Neural cell (in vitro differentiated cells): ENCODE results near the gene CCDC69. TPM values are rescaled to one million over a fixed set of nuclear protein-coding genes. Genes with fewer than 3 reads are reported as not detected.

Experiments
- H2AFZ ChIP-seq: fragments of 200-600, 300-800 bp; sonication (generic), shearing (Covaris generic); 2 replicates; pipeline ENCODE4 v1.6.0; 2014; ENCODE audit warnings: low read depth, mild to moderate bottlenecking, antibody characterized with exemption, low read length, moderate library complexity
- H3F3A ChIP-seq: fragments of 200-600 bp; shearing (Covaris generic); 2 replicates; pipeline ENCODE4 v1.6.1; 2016; ENCODE audit warnings: mild to moderate bottlenecking, moderate library complexity, mixed read lengths, antibody characterized with exemption, low read length; ENCODE audit not compliant: insufficient read depth, poor library complexity, severe bottlenecking
- H3K27ac ChIP-seq: fragments of 200-600, 300-800 bp; sonication (generic), shearing (Covaris generic); 2 replicates; pipeline ENCODE4 v1.5.1; 2014; ENCODE audit warnings: mild to moderate bottlenecking, low read length, moderate library complexity
- H3K27me3 ChIP-seq: fragments of 300-800, 200-600 bp; sonication (generic), shearing (Covaris generic); 2 replicates; pipeline ENCODE4 v1.6.0; 2014; ENCODE audit warnings: mild to moderate bottlenecking, low read depth, low read length, moderate library complexity; ENCODE audit not compliant: insufficient read depth
- H3K36me3 ChIP-seq: fragments of 300-800, 200-600 bp; sonication (generic), shearing (Covaris generic); 2 replicates; pipeline ENCODE4 v1.5.1; 2014; ENCODE audit warnings: mild to moderate bottlenecking, antibody characterized with exemption, low read length, moderate library complexity; ENCODE audit not compliant: insufficient read depth
- H3K4me2 ChIP-seq: fragments of 300-800, 200-600 bp; sonication (generic), shearing (Covaris generic); 2 replicates; pipeline ENCODE4 v1.6.0; 2014; ENCODE audit warnings: mild to moderate bottlenecking, low read length
- H3K4me3 ChIP-seq: fragments of 300-800, 200-600 bp; sonication (generic), shearing (Covaris generic); 2 replicates; pipeline ENCODE4 v1.5.1; 2014; ENCODE audit warnings: mild to moderate bottlenecking, low read length, moderate library complexity
- H3K79me2 ChIP-seq: fragments of 200-600 bp; shearing (Covaris generic); replicated peaks from 2 replicates; pipeline ENCODE4 v1.6.0; 2014; ENCODE audit warnings: mild to moderate bottlenecking, low read length, moderate library complexity; ENCODE audit not compliant: insufficient read depth
- H3K9ac ChIP-seq: fragments of 300-800, 200-600 bp; sonication (generic), shearing (Covaris generic); 2 replicates; pipeline ENCODE4 v1.6.1; 2016; ENCODE audit warnings: mild to moderate bottlenecking, low read length, mixed read lengths
- H3K9me2 ChIP-seq: fragments of 200-600 bp; shearing (Covaris generic); 2 replicates; pipeline ENCODE4 v1.6.1; 2016; ENCODE audit warnings: mild to moderate bottlenecking, low read length, mixed read lengths; ENCODE audit not compliant: insufficient read depth
- H3K9me3 ChIP-seq: fragments of 200-600, 300-800 bp; sonication (generic), shearing (Covaris generic); 2 replicates; pipeline ENCODE4 v1.6.1; 2016; ENCODE audit warnings: mild to moderate bottlenecking, mixed run types, low read length, moderate library complexity, mixed read lengths
- H4K20me1 ChIP-seq: fragments of 200-600 bp; shearing (Covaris generic); 2 replicates; pipeline ENCODE4 v1.6.1; 2016; ENCODE audit warnings: mild to moderate bottlenecking, mixed run types; ENCODE audit not compliant: insufficient read depth
- CTCF ChIP-seq: fragments of 450-650 bp; IDR thresholded peaks from 2 replicates; pipeline ENCODE4 v1.5.1; 2014; ENCODE audit warnings: antibody characterized with exemption, mild to moderate bottlenecking, moderate library complexity; ENCODE audit not compliant: poor library complexity, severe bottlenecking
- EP300 ChIP-seq: fragments of 450-650 bp; conservative IDR thresholded peaks from 2 replicates; pipeline ENCODE4 v1.6.1; 2014; ENCODE audit warnings: antibody characterized with exemption, mild to moderate bottlenecking, moderate library complexity; ENCODE audit not compliant: poor library complexity, severe bottlenecking
- EZH2 ChIP-seq: fragments of 200-600, 300-800 bp; shearing (Covaris generic), sonication (generic); IDR thresholded peaks from 2 replicates; pipeline ENCODE4 v1.6.1; 2014; ENCODE audit warnings: antibody characterized with exemption, low read length, borderline replicate concordance, mild to moderate bottlenecking; ENCODE audit not compliant: insufficient read depth, poor library complexity, severe bottlenecking
- MXI1 ChIP-seq: fragments of 450-650 bp; conservative IDR thresholded peaks from 2 replicates; pipeline ENCODE4 v1.6.1; 2014; ENCODE audit warnings: antibody characterized with exemption, mild to moderate bottlenecking; ENCODE audit not compliant: poor library complexity, severe bottlenecking
- POLR2AphosphoS5 ChIP-seq: IDR thresholded peaks from 2 replicates; pipeline ENCODE4 v1.6.1; 2012
- RAD21 ChIP-seq: fragments of 450-650 bp; conservative IDR thresholded peaks from 2 replicates; pipeline ENCODE4 v1.6.1; 2014; ENCODE audit warnings: antibody characterized with exemption, mild to moderate bottlenecking, moderate library complexity
- REST ChIP-seq: IDR thresholded peaks from 2 replicates; pipeline ENCODE4 v1.6.1; 2012; ENCODE audit warnings: borderline replicate concordance
- SMC3 ChIP-seq: fragments of 450-650 bp; conservative IDR thresholded peaks from 2 replicates; pipeline ENCODE4 v1.6.1; 2014; ENCODE audit warnings: antibody characterized with exemption, mild to moderate bottlenecking, moderate library complexity; ENCODE audit not compliant: poor library complexity
- TAF1 ChIP-seq: IDR thresholded peaks from 2 replicates; pipeline ENCODE4 v1.6.1; 2012; ENCODE audit warnings: low read depth
- polyA plus RNA-seq: library from polyadenylated mRNA; depleted of rRNA; stranded (reverse); fragments of >200 nt; gene quantifications from 2 replicates; pipeline ENCODE4 v1.2.3, GENCODE V29; 2014

CCDC69 gene
- polyA plus RNA-seq, 1 donor from 2014 or later: not detected

- no peaks in the 10 kb centered on the region for H3K36me3 ChIP-seq
- no peak overlapping the region for H3K27ac ChIP-seq
- H2AFZ ChIP-seq: no peak overlapping the region
- no peak overlapping the region for H3K9ac ChIP-seq
- H3K9me3 ChIP-seq: no peaks in the 10 kb centered on the region
- H3K27me3 ChIP-seq: peaks cover 9% of the 10 kb centered on the region
- no peak for TF ChIP-seq EP300
- TF ChIP-seq CTCF: no peak
- no peak for TF ChIP-seq MXI1
- TF ChIP-seq EZH2: no peak
- no peak for TF ChIP-seq RAD21
- no peak for TF ChIP-seq SMC3
- TF ChIP-seq REST: no peak
- TF ChIP-seq TAF1: no peak
- TF ChIP-seq POLR2AphosphoS5: no peak
- H3K9me2 ChIP-seq: no peaks in the 10 kb centered on the region
- H4K20me1 ChIP-seq: no peaks in the 10 kb centered on the region
- H3K79me2 ChIP-seq: no peaks in the 10 kb centered on the region
- no peaks in the 10 kb centered on the region for H3F3A ChIP-seq
- H3K4me2 ChIP-seq: no peak overlapping the region
- H3K4me3 ChIP-seq: no peak overlapping the region
Measured at GRCh38 chr5:151227918-151228447, 4.1 kb upstream of the CCDC69 start.

GRCh38 chr5:151225475-151225874 is 1.6 kb upstream of the CCDC69 start:
- Histone ChIP-seq H3K4me3 (no peak overlapping the region), H3K79me2 (no peaks in the 10 kb centered on the region), H3K9me2 (no peaks in the 10 kb centered on the region), H3K27ac (no peak overlapping the region), H3F3A (no peaks in the 10 kb centered on the region), H3K9me3 (no peaks in the 10 kb centered on the region), H3K27me3 (peaks cover 17% of the 10 kb centered on the region), H3K4me2 (no peak overlapping the region), H3K9ac (no peak overlapping the region), H2AFZ (no peak overlapping the region), H3K36me3 (no peaks in the 10 kb centered on the region), H4K20me1 (no peaks in the 10 kb centered on the region)
- TF ChIP-seq MXI1: no peak
- no peak for TF ChIP-seq EP300
- no peak for TF ChIP-seq POLR2AphosphoS5
- no peak for TF ChIP-seq RAD21
- no peak for TF ChIP-seq EZH2
- no peak for TF ChIP-seq TAF1
- TF ChIP-seq REST: no peak
- no peak for TF ChIP-seq SMC3
- no peak for TF ChIP-seq CTCF
